Heart left ventricle (tissue), 16 donors: Measurements from ENCODE around the gene C15orf39. TPM values are rescaled to one million over a fixed set of nuclear protein-coding genes. Genes with fewer than 3 reads are reported as not detected.
"Not testable (repeated sequence)": the region's sequence is repeated elsewhere in the genome, so short reads cannot be mapped to it uniquely, and the experiment has no call there.

Experiments
- ATAC-seq, 4 donors: fragments of 200-7000 bp; cut with Tn5 transposase; one replicate each; pipeline ENCODE4 v1.9.1; 2020 to 2022; ENCODE audit warnings: moderate library complexity in 4 of 4, mild to moderate bottlenecking in 3 of 4, moderate number of reproducible peaks in 1 of 4
- DNase-seq, 5 donors: peaks; one replicate each; pipeline ENCODE4 v3.0.0-alpha.2; 2020
- H3K27ac ChIP-seq, 12 donors: fragments of 200-600 bp; sonication (generic) in 4 of 12; one replicate each; pipeline versions ENCODE4 v1.5.0 to v1.8.0; 2016 to 2022; ENCODE audit warnings: mild to moderate bottlenecking in 2 of 12
- H3K27me3 ChIP-seq, 9 donors: fragments of 200-600 bp; sonication (generic) in 2 of 9; one replicate each; pipeline versions ENCODE4 v1.5.1 to v1.8.0; 2016 to 2022; ENCODE audit warnings: mild to moderate bottlenecking in 3 of 9
- H3K36me3 ChIP-seq, 9 donors: fragments of 200-600 bp; sonication (generic) in 2 of 9; one replicate each; pipeline versions ENCODE4 v1.5.0 to v1.8.0; 2018 to 2022; ENCODE audit warnings: mild to moderate bottlenecking in 2 of 9
- H3K4me1 ChIP-seq, 12 donors: fragments of 200-600 bp; sonication (generic) in 4 of 12; one replicate each; pipeline versions ENCODE4 v1.5.0 to v1.8.0; 2016 to 2022; ENCODE audit warnings: mild to moderate bottlenecking in 3 of 12
- H3K4me3 ChIP-seq, 12 donors: fragments of 200-600 bp; sonication (generic) in 4 of 12; one replicate each; pipeline versions ENCODE4 v1.5.0 to v1.8.0; 2017 to 2022; ENCODE audit warnings: mild to moderate bottlenecking in 9 of 12, moderate library complexity in 4 of 12
- H3K9me3 ChIP-seq, 12 donors: fragments of 200-600 bp; sonication (generic) in 4 of 12; one replicate each; pipeline versions ENCODE4 v1.5.0 to v1.8.0; 2016 to 2022; ENCODE audit warnings: mild to moderate bottlenecking in 1 of 12
- CTCF ChIP-seq, 12 donors: fragments of 200-600 bp; sonication (generic) in 4 of 12; IDR thresholded peaks; one replicate each; pipeline versions ENCODE4 v1.5.0 to v1.8.0; 2018 to 2022; ENCODE audit warnings: antibody characterized with exemption in 12 of 12, mild to moderate bottlenecking in 5 of 12
- POLR2A ChIP-seq, 2 donors: fragments of 450-650 bp; IDR thresholded peaks; one replicate each; pipeline ENCODE4 v1.6.1; 2017; ENCODE audit warnings: antibody characterized with exemption in 2 of 2, mild to moderate bottlenecking in 2 of 2, moderate library complexity in 2 of 2
- WGBS, 4 donors: extraction: QIAGEN DNeasy Blood & Tissue Kit in 2 of 4; methylation state at CpG; one replicate each; pipeline versions ENCODE4 v1.1.5 to v1.1.7; 2013 to 2018; 5-methylcytosine and 5-hydroxymethylcytosine counted together
- intact Hi-C, 10 donors: fragments of 100-400 bp; cut with DNase I; formaldehyde crosslinking; loops; one replicate each; pipeline versions ENCODE4 v1.11.1 to v1.14.2; 2022
- polyA plus RNA-seq, 2 donors: library from polyadenylated mRNA; stranded (reverse); fragments of 200-250 nt; gene quantifications; one replicate each; pipeline ENCODE4 v1.2.3, GENCODE V29; 2013
- total RNA-seq, 9 donors: library from RNA; depleted of rRNA in 2 of 9; stranded (reverse); fragments of >200 nt in 2 of 9; fragmentation: NEBNext Ultra II Directional in 3 of 9; extraction: Animal tissue kit (Norgen Biotek cat#: 25700) in 3 of 9; gene quantifications; one replicate each; pipeline versions ENCODE4 v1.1.0 to v1.2.4, GENCODE V29; 2016 to 2023
- donor health status: ischemic (EF 13 %, LVEDD 7.1; RV severe dilation, severe dysfunction).
- donor health status: healthy with polysubstance abuse.
- donor health status: DM: no; HTN: yes; CAD: no.
- donor health status: DM: no; HTN: no; CAD: no.
- donor health status: ischemic (EF 25% LVEDD 6.9; RV normal size, moderate dysfunction).
- donor health status: ischemic (EF 25% LVEDD 5.7; RV mildly dilated, moderate dysfunction).
- donor health status: healthy.
- donor health status: DM: yes; HTN: yes; CAD: no.
- donor health status: ischemic (EF 35%, LVEDD 5.7; RV mildly dilated, moderate dysfunction).
- donor health status: nonischemic (EF 11% LVEDD 7.7; RV severe dilation, severe dysfunction).
- donor health status: DM: yes; HTN: yes; CAD: no.
- donor health status: PGD.
- donor health status: ischemic (EF 29% LVEDD 5.4; RV normal size, mild dysfunction).
- donor health status: nonischemic (EF 23%, LVEDD 6.1; RV moderate dilation, normal function).

The C15orf39 gene
- total and polyA plus RNA-seq, 11 donors = 6.5 to 26.1 (median 13.6) TPM

- 51 to 77% (median 75%) methylated on average over 2 to 11 of the region's 11 CpGs for WGBS, 4 donors
- Histone ChIP-seq H3K9me3 (no peaks in the 10 kb centered on the region), H3K4me3 (no peak overlapping the region), H3K4me1 (no peaks in the 10 kb centered on the region), H3K27me3 (peaks cover 0 to 11% (median 0%) of the 10 kb centered on the region in 9 donors), H3K27ac (no peak overlapping the region), H3K36me3 (no peaks in the 10 kb centered on the region)
- TF ChIP-seq CTCF (IDR thresholded peaks at IDR 0.05) (no peak), POLR2A (IDR thresholded peaks at IDR 0.05) (no peak)
- ATAC-seq (peak in 1 of 4 donors; percentile 9), DNase-seq (peak in 1 of 5 donors; percentile 14)
- intact Hi-C loops = loop anchor here in 4 of 10 donors (10.0 kb wide), 2 partner anchors 77 to 87 kb away; no protein-coding TSS in a partner anchor
Measured at GRCh38 chr15:75237316-75237982, 35.8 kb downstream of the C15orf39 start.

GRCh38 chr15:75238150-75238549, 36.5 kb downstream of the C15orf39 start:
- Histone ChIP-seq H3K36me3 (no peaks in the 10 kb centered on the region), H3K4me3 (no peak overlapping the region), H3K27me3 (peaks cover 0 to 11% (median 0%) of the 10 kb centered on the region in 9 donors), H3K9me3 (no peaks in the 10 kb centered on the region), H3K4me1 (no peaks in the 10 kb centered on the region), H3K27ac (no peak overlapping the region)
- no peak for TF ChIP-seq CTCF (IDR thresholded peaks at IDR 0.05)
- TF ChIP-seq POLR2A (IDR thresholded peaks at IDR 0.05) = no peak
- WGBS, 4 donors = 72 to 90% (median 83%) methylated on average over 5 of the region's 5 CpGs
- DNase-seq (no peak), ATAC-seq (no peak)
- intact Hi-C loops = loop anchor here in 4 of 10 donors (10.0 kb wide), 2 partner anchors 77 to 87 kb away; no protein-coding TSS in a partner anchor

GRCh38 chr15:75245741-75246140, 44.1 kb downstream of the C15orf39 start:
- H3K27me3 ChIP-seq = peaks cover 0 to 21% (median 8%) of the 10 kb centered on the region in 9 donors
- intact Hi-C loops, ATAC-seq, H3K27ac ChIP-seq, H3K4me1 ChIP-seq, H3K36me3 ChIP-seq, H3K4me3 ChIP-seq, H3K9me3 ChIP-seq, DNase-seq: not testable (repeated sequence)
- 89 to 96% (median 93%) methylated on average over 1 of the region's 1 CpG for WGBS, 4 donors

GRCh38 chr15:75248991-75249390, 47.3 kb downstream of the C15orf39 start:
- H3K36me3 ChIP-seq, H3K4me3 ChIP-seq, intact Hi-C loops, H3K27ac ChIP-seq, ATAC-seq, DNase-seq, H3K9me3 ChIP-seq, H3K4me1 ChIP-seq: not testable (repeated sequence)
- WGBS, 4 donors = 70 to 79% (median 77%) methylated on average over 6 of the region's 6 CpGs
- peaks cover 0 to 25% (median 8%) of the 10 kb centered on the region in 9 donors for H3K27me3 ChIP-seq

GRCh38 chr15:75249726-75250125, 48.0 kb downstream of the C15orf39 start:
- no peak for TF ChIP-seq CTCF (IDR thresholded peaks at IDR 0.05)
- TF ChIP-seq POLR2A (IDR thresholded peaks at IDR 0.05) = no peak
- DNase-seq (no peak), ATAC-seq (no peak)
- peaks cover 0 to 25% (median 8%) of the 10 kb centered on the region in 9 donors for H3K27me3 ChIP-seq
- 63 to 73% (median 70%) methylated on average over 4 of the region's 4 CpGs for WGBS, 4 donors
- H3K9me3 ChIP-seq = no peaks in the 10 kb centered on the region
- no peaks in the 10 kb centered on the region for H3K4me1 ChIP-seq
- H3K36me3 ChIP-seq = no peaks in the 10 kb centered on the region
- no peak overlapping the region for H3K27ac ChIP-seq
- no peak overlapping the region for H3K4me3 ChIP-seq
- intact Hi-C loops = no loop called here

- H3K9me3 ChIP-seq, DNase-seq, H3K27ac ChIP-seq, ATAC-seq, H3K36me3 ChIP-seq, intact Hi-C loops, H3K4me1 ChIP-seq, H3K4me3 ChIP-seq: not testable (repeated sequence)
- WGBS, 4 donors = 76 to 91% (median 78%) methylated on average over 4 of the region's 4 CpGs
- peaks cover 0 to 25% (median 8%) of the 10 kb centered on the region in 9 donors for H3K27me3 ChIP-seq
Measured at GRCh38 chr15:75251343-75251742, 49.7 kb downstream of the C15orf39 start.

- H3K4me3 ChIP-seq, H3K9me3 ChIP-seq, H3K4me1 ChIP-seq, DNase-seq, H3K36me3 ChIP-seq, H3K27ac ChIP-seq, intact Hi-C loops, ATAC-seq: not testable (repeated sequence)
- H3K27me3 ChIP-seq = peaks cover 0 to 23% (median 8%) of the 10 kb centered on the region in 9 donors
- WGBS, 4 donors = 79 to 83% (median 81%) methylated on average over 4 of the region's 4 CpGs
Measured at GRCh38 chr15:75252285-75252684, 50.6 kb downstream of the C15orf39 start.

- H3K36me3 ChIP-seq, H3K4me1 ChIP-seq, H3K9me3 ChIP-seq, H3K27me3 ChIP-seq, DNase-seq, ATAC-seq, intact Hi-C loops, H3K4me3 ChIP-seq, H3K27ac ChIP-seq: not testable (repeated sequence)
- no CpG with 5 or more reads among the region's 2 CpGs for WGBS, 4 donors
Measured at GRCh38 chr15:75258034-75258433, 56.4 kb downstream of the C15orf39 start, which contains the start of gene GOLGA6C. Gene GOLGA6C (plus strand): TSS chr15:75258334. CDS start chr15:75258599, 265 bp downstream.
